ENCODE results near the gene RASA3.

DNA sequence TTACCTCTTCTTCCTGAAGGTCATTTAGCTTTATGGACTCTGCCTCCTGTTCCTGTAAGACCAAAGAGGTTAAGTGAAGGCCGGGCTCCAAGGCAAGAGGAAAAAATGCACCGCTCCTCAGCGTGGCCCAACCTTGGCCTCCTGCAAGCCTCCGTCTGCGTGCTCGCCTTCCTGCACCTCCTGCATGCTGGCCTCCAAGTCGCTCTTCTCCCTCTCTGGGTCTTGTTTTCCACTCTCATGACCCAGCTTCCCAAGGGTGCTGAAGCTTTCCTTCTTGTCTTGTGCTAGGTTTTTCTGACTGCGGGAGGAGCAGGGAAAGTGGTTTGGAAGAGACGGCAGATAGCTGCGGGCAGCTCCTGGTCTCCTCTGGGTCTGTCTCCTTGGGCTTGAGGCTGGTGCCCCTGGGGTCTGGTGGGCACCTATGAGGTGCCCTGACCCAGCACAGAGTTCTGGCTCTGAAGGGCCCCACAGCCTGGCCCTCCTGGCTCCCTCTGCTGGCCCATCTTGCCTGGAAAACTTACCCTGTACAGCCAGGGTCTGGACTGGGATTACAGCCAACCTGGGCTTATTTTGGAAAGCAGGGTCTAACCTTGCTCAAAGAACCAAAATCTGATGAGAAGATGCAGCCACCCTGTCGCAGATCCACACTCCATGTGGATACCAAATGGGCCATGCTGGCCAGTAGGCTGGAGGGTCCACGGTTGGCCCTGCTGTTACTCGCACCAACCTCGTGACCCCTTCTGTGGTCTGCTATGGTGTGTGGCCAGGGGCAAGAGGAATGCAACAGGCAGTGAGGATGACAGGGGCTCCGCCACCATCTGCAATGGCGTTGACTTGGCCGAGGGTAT lies 163.7 kb downstream of the RASA3 start:
- TF ChIP-seq CTCF (IDR thresholded peaks at IDR 0.05; ENCODE audit: insufficient read depth, low read depth, low read length) (no peak), EZH2 (IDR thresholded peaks at IDR 0.05; ENCODE audit: insufficient read depth, low read length) (no peak)

Data from astrocyte (in vitro differentiated cells and primary cell).